GM18870 (cell line): ENCODE data around the gene CAST.

Experiments used
- ATAC-seq: cut with Tn5 transposase; IDR thresholded peaks from one replicate; pipeline ENCODE4 v1.9.1; 2021; ENCODE audit warnings: moderate library complexity; ENCODE audit not compliant: unreplicated experiment

The CAST gene

GRCh38 chr5:96709152-96709821, 47.1 kb downstream of the CAST start:
- ATAC-seq, result no peak

GRCh38 chr5:96712100-96712746, 50.0 kb downstream of the CAST start:
- ATAC-seq, result no peak

- ATAC-seq, result no peak
These were observed 52.3 kb downstream of the CAST start for GRCh38 chr5:96714450-96714849.

GRCh38 chr5:96714951-96715451, 52.8 kb downstream of the CAST start:
- no peak for ATAC-seq

- ATAC-seq, result no peak
These were observed 53.8 kb downstream of the CAST start for GRCh38 chr5:96716007-96716406.

- ATAC-seq, result no peak
These were observed 54.5 kb downstream of the CAST start for GRCh38 chr5:96716716-96717115.

- no peak for ATAC-seq
These were observed 55.7 kb downstream of the CAST start for GRCh38 chr5:96717874-96718273.

GRCh38 chr5:96718635-96719077, 56.5 kb downstream of the CAST start:
- ATAC-seq, result no peak

GRCh38 chr5:96720408-96720807, 58.2 kb downstream of the CAST start:
- ATAC-seq, result no peak

- ATAC-seq, result no peak
These were observed 59.3 kb downstream of the CAST start for GRCh38 chr5:96721351-96721977.

- no peak for ATAC-seq
These were observed 63.1 kb downstream of the CAST start for GRCh38 chr5:96725257-96725656.

GRCh38 chr5:96726802-96727201, 64.6 kb downstream of the CAST start:
- ATAC-seq, result no peak

- no peak for ATAC-seq
These were observed 67.0 kb downstream of the CAST start for GRCh38 chr5:96729156-96729555.

GRCh38 chr5:96730586-96730985, 68.4 kb downstream of the CAST start:
- ATAC-seq, result no peak

- no peak for ATAC-seq
These were observed 71.8 kb downstream of the CAST start for GRCh38 chr5:96733771-96734500.

GRCh38 chr5:96734871-96735325, 72.7 kb downstream of the CAST start:
- ATAC-seq, result no peak

GRCh38 chr5:96736937-96737336, 74.8 kb downstream of the CAST start:
- ATAC-seq, result no peak

- no peak for ATAC-seq
These were observed 78.9 kb downstream of the CAST start for GRCh38 chr5:96741106-96741505.

GRCh38 chr5:96741891-96742309, 79.7 kb downstream of the CAST start:
- ATAC-seq, result no peak

- no peak for ATAC-seq
These were observed 80.4 kb downstream of the CAST start for GRCh38 chr5:96742538-96742937.

- no peak for ATAC-seq
These were observed 81.0 kb downstream of the CAST start for GRCh38 chr5:96743065-96743768.
